A549 (cell line): ENCODE measurements around the gene CHAD.

ENCODE experiments used
- ESRRA ChIP-seq: fragments of 150-350 bp; IDR thresholded peaks from 2 replicates; pipeline ENCODE4 v1.6.1; 2014; ENCODE audit warnings: mild to moderate bottlenecking, low read length, borderline replicate concordance
- GATA3 ChIP-seq: IDR thresholded peaks from 2 replicates; pipeline ENCODE4 v1.6.1; 2012; ENCODE audit warnings: borderline replicate concordance
- MYC ChIP-seq: IDR thresholded peaks from 2 replicates; pipeline ENCODE4 v1.6.1; 2012; ENCODE audit warnings: mild to moderate bottlenecking, inconsistent platforms, low read length, improper control_type of control experiment, borderline replicate concordance
- NFE2L2 ChIP-seq: fragments of 150-350 bp; conservative IDR thresholded peaks from 2 replicates; pipeline ENCODE4 v1.6.1; 2014; ENCODE audit warnings: low read length
- POLR2AphosphoS2 ChIP-seq: conservative IDR thresholded peaks from 2 replicates; pipeline ENCODE4 v1.6.1; 2012; ENCODE audit warnings: low read length, improper control_type of control experiment, inconsistent platforms
- SMC3 ChIP-seq: fragments of >200 bp; sonication (Bioruptor Twin); formaldehyde crosslinking; IDR thresholded peaks from 3 replicates; pipeline ENCODE4 v1.6.1; 2018; ENCODE audit warnings: inconsistent platforms
- ZFP36 ChIP-seq: fragments of 450-650 bp; IDR thresholded peaks from 2 replicates; pipeline ENCODE4 v1.6.1; 2014; ENCODE audit warnings: borderline replicate concordance; ENCODE audit not compliant: partially characterized antibody
- TF ChIP-seq, protein P1 (sequence below): fragments of >200 bp; sonication (Bioruptor Twin); formaldehyde crosslinking; IDR thresholded peaks from 3 replicates; pipeline ENCODE4 v1.5.1; 2016
- TF ChIP-seq, protein P2 (sequence below): fragments of 450-650 bp; IDR thresholded peaks from 2 replicates; pipeline ENCODE4 v1.6.1; 2014; ENCODE audit warnings: antibody characterized with exemption

DNA sequence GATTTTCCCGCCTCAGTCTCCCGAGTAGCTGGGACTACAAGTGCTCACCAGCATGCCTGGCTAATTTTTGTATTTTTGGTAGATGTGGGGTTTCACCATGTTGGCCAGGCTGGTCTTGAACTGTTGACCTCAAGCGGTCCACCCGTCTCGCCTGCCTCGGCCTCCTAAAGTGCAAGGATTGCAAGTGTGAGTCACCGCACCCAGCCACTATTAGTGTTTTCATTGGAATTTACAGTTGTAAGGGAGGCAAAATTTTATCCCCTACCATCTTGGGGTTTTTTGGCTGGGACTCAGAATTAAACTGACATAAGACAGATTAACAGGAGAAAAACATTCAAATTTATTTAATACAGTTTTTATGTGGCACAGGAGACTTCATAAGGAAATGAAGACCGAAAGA, 27.2 kb upstream of the CHAD start:
- no peak for TF ChIP-seq NFE2L2
- TF ChIP-seq, protein P1, sequence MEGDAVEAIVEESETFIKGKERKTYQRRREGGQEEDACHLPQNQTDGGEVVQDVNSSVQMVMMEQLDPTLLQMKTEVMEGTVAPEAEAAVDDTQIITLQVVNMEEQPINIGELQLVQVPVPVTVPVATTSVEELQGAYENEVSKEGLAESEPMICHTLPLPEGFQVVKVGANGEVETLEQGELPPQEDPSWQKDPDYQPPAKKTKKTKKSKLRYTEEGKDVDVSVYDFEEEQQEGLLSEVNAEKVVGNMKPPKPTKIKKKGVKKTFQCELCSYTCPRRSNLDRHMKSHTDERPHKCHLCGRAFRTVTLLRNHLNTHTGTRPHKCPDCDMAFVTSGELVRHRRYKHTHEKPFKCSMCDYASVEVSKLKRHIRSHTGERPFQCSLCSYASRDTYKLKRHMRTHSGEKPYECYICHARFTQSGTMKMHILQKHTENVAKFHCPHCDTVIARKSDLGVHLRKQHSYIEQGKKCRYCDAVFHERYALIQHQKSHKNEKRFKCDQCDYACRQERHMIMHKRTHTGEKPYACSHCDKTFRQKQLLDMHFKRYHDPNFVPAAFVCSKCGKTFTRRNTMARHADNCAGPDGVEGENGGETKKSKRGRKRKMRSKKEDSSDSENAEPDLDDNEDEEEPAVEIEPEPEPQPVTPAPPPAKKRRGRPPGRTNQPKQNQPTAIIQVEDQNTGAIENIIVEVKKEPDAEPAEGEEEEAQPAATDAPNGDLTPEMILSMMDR, result no peak
- TF ChIP-seq ZFP36, result no peak
- TF ChIP-seq GATA3, result no peak
- TF ChIP-seq ESRRA, result no peak
- TF ChIP-seq, protein P2, sequence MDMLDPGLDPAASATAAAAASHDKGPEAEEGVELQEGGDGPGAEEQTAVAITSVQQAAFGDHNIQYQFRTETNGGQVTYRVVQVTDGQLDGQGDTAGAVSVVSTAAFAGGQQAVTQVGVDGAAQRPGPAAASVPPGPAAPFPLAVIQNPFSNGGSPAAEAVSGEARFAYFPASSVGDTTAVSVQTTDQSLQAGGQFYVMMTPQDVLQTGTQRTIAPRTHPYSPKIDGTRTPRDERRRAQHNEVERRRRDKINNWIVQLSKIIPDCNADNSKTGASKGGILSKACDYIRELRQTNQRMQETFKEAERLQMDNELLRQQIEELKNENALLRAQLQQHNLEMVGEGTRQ, result no peak
- TF ChIP-seq SMC3, result no peak
- TF ChIP-seq POLR2AphosphoS2, result no peak
- no peak for TF ChIP-seq MYC
